Activated CD4-positive, CD25-positive, alpha-beta regulatory T cell (primary cell): ENCODE measurements around the gene MTHFD2.
"Not testable (repeated sequence)": the region's sequence is repeated elsewhere in the genome, so short reads cannot be mapped to it uniquely, and the experiment has no call there.

ENCODE experiments used
- DNase-seq, 4 experiments: peaks; one replicate each; lab custom pipeline; 2025; lab: John Stamatoyannopoulos, UW

MTHFD2 gene

GRCh38 chr2:74198023-74198460, 373 bp upstream of the MTHFD2 start:
- no peak for DNase-seq

DNA sequence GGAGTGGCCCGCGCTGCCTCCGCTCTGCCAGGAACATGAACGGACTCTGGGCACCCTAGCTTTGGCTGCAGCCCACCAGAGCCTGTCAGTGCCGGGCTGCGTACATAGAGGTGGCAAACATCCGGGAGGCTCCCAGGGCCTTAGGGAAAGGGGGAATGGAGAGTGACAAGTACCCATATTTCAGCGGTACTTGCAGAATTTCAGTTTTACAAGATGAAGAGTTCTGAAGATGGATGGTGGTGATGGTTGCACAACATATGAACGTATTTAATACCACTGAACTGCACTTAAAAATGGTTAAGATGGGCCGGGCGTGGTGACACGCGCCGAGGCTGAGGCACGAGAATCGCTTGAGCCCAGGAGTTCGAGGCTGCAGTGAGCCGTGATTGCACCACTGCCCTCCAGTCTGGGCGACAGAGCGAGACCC, 873 bp downstream of the MTHFD2 start:
- no peak for DNase-seq

GRCh38 chr2:74199871-74200305, 1.5 kb downstream of the MTHFD2 start:
- DNase-seq = no peak

DNA sequence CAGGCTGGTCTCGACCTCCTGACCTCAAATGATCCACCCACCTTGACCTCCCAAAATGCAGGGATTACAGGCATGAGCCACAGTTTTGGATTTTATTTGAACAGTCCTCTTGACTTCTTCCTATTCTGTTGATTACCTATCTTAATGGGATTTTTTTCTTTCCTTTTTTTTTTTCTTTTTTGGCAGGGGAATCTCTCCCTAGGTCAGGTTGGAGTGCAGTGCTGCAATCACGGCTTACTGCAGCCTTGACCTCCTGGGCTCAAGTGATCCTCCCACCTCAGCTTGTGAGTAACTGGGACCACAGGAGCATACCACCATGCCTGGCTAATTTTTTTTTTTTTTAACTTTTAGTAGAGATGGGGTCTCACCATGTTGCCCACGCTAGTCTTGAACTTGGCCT, 2.8 kb downstream of the MTHFD2 start:
- DNase-seq = no peak

- no peak for DNase-seq
Measured at GRCh38 chr2:74201596-74201995, 3.2 kb downstream of the MTHFD2 start.

DNA sequence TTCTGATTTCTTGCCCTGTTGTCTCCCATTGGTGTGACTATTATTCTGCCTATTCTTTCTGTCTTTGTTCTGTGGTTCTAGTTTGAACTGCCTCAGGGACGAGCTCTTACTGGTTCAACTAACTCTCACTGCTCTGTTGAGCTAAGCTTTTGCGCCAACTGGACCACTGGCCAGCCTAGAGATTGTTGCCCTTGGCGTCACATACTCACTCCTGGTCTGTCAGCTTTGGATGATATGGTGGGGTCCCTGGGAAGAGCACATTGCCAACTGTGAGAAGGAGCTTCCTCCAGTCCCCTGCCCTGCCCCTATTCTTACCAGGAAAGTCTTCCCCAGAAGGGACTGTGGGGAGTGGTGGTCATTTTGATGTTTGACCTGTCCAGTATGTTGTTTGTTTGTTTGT, 6.0 kb downstream of the MTHFD2 start:
- DNase-seq = no peak

- DNase-seq = no peak
Measured at GRCh38 chr2:74205113-74205512, 6.7 kb downstream of the MTHFD2 start.

DNA sequence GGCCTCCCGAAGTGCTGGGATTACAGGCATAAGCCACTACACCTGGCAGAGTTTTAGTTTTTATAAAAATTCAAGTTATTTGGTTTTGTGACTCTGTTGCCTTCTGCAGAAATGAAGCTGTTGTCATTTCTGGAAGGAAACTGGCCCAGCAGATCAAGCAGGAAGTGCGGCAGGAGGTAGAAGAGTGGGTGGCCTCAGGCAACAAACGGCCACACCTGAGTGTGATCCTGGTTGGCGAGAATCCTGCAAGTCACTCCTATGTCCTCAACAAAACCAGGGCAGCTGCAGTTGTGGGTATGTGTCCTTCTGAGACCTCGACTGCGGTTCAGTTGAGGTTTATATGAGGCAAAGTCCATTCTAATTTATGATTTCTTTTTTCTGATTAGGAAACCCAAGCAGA, 7.2 kb downstream of the MTHFD2 start:
- DNase-seq = no peak

GRCh38 chr2:74206180-74206688, 7.8 kb downstream of the MTHFD2 start:
- peak in 2 of 4 experiments; percentile 7 to 15 for DNase-seq

DNA sequence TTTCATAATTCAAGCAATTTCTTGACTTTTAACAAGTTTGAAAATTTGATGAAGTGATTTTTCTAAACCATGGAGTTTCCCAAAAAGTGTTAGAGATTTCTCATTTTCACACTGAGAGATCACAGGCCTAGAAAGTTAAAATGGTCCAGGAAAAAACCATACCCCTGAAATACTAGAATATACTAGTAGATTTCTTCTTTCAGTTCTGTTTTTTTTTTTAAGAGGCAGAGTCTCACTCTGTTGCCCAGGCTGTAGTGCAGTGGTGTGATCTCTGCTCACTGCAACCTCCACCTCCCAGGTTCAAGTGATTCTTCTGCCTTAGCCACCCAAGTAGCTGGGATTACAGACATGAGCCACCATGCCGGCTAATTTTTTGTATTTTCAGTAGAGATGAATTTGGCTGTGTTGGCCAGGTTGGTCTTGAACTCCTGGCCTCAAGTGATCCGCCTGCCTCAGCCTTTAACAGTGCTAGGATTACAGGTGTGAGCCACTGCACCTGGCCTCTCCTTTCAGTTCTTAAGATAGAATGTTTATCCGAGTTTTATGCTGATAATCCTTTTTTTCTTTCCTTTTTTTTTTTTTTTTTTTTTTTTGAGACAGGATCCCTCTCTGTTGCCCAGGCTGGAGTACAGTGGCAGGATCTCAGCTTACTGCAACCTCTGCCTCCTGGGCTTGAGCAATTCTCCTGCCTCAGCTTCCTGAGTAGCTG, 14.4 kb downstream of the MTHFD2 start:
- DNase-seq = no peak

- not testable (repeated sequence) for DNase-seq
Measured at GRCh38 chr2:74215771-74216170, 17.4 kb downstream of the MTHFD2 start.

- DNase-seq = no peak
Measured at GRCh38 chr2:74216642-74217041, 18.2 kb downstream of the MTHFD2 start.

- DNase-seq = no peak
Measured at GRCh38 chr2:74219846-74220486, 21.6 kb downstream of the MTHFD2 start.

- DNase-seq = no peak
Measured at GRCh38 chr2:74221091-74221490, 22.7 kb downstream of the MTHFD2 start.

GRCh38 chr2:74221604-74222299, 23.3 kb downstream of the MTHFD2 start:
- DNase-seq = no peak

DNA sequence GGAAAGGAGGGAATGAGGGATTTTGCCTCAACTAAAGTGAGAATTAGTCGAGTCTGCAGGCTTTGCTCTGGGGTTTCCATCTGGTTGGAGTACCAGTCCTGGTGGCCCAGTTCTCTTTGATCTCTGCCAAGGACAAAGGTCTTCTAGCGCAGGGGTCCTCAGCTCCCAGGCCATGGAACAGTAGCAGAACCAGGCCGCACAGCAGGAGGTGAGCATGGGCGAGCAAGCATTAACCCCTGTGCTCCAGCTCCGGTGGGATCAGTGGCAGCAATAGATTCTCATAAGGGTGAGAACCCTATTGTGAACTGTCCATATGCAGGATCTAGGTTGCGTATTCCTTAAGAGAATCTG, 23.9 kb downstream of the MTHFD2 start:
- DNase-seq = no peak

DNA sequence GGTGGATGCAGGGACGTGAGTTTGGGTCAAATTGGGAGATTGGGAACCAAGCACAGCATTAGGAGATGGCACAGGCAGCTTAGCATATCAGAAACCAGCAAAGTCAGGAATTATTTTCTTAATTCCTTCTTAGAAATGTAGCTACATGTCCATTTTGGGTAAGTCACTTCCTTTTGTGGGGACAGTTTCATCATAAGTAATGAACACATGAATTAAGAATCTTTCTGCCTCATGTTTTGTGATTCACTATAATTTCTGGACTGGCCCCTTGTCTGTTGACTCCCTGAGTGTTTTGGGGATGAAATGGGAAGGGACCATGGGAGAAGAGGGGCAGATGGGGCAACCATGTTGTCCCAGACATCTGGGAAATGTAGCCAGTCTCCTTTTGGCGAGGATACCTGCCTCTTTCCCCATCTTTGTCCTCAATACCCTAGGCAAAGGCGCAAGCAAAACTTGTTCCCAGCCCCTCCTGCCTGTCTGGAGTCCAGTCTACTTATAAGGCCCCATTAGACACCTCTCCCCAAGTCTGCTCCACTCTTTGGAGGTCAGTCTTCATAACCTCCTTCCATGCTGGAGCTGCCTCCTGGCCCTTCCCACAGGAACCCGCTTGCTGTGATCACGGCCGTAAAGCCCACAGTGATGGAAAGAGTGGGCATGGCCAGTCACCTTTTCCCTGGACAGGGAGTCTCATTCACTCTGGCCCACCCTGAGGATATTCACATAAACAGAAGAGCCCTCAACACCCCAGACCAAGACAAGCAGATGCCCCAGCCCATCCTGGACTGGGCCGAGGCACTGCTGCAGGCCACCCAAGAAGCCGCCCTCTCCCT, 25.7 kb downstream of the MTHFD2 start:
- no peak for DNase-seq

- DNase-seq = no peak
Measured at GRCh38 chr2:74225698-74226459, 27.5 kb downstream of the MTHFD2 start.

- DNase-seq = no peak
Measured at GRCh38 chr2:74226648-74227213, 28.3 kb downstream of the MTHFD2 start.

DNA sequence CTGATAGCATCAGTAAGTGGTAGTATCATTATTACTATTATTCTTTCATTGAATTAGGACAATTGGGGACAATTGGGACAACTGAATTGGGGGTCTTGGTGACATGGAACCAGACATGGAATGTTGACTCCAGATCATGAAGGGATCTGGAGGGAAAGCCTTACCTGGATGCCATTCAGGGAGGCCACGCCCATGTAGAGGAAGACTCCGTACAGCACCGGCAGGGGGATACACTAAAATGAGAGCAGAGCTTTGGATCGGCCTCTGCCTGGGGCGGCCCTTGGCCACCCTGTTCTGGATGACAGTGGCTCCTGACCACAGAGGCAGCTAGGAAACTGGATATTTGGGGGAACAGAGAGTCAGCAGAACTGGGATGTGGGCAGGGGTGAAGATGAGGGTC, 29.2 kb downstream of the MTHFD2 start:
- no peak for DNase-seq

- no peak for DNase-seq
Measured at GRCh38 chr2:74228772-74229171, 30.4 kb downstream of the MTHFD2 start.
